Activated T-cell treated with anti-CD3 and anti-CD28 coated beads for 4 hours (primary cell): ENCODE data around the gene EFS.
"Not testable (repeated sequence)": the region's sequence is repeated elsewhere in the genome, so short reads cannot be mapped to it uniquely, and the experiment has no call there.

ENCODE experiments used
- DNase-seq: peaks from one replicate; pipeline ENCODE4 v3.0.0-alpha.2; 2020

The EFS gene

DNA sequence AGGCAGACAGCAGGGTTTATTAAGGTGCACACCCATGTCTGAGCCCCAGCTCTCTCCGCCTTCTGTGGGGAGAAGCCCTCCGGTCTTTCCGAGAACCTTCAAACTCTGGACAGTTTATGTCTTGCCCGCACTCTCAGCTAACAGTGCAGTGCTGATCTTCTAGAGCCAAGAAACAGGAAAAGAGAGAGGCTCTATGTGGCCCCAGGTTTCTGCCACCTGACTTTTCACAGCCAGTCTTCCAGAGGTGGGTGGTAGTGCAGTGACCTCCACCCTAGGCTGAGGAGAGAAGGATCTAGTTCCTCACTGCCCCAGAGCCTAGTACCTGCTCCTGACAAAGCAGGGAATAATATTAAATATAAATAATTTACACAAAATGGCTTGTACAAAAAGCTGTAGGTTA is 8.3 kb downstream of the EFS start:
- no peak for DNase-seq

DNA sequence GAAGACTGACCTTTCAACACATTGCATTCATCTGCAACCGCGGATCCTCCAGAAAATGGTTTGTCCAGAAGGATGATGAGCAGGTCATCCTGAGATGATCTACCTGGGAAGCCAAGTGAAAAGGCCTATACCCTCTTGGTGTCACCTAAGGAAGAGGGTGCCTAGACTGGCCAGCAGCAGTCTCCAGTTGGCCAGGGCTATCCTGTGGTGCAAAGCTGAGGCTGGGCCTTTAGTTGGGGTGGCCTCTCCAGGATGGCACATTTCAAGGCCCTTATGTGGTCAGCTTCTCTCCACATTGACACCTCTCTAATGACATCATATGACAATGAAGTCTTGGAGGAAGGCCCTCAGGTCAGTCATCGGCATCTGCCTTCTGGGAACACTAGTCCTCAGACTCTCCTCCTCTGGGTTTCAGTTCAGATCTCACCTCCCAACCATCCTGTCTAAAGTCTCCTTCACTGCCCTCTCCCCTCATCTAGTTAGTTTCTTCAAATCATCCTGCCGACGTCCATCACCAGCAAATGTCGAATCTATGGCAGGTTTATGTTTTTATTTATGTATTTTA is 9.0 kb downstream of the EFS start:
- no peak for DNase-seq

DNA sequence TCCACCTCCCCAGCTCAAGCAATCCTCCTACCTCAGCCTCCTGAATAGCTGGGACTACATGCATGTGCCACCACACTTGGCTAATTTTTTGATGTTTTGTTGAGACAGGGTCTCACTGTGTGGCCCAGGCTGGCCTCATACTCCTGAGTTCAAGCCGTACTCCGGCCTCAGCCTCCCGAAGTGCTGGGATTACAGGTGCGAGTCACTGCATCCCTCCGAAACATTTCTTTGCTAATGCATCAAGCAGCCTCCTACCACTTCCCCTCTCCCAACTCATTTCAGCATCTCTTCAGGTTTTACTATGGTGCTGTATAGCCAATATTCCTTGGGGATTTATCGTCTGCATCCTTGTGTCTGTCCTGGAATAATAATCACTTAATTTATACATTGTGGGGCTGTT is 10.0 kb downstream of the EFS start:
- DNase-seq: no peak

DNA sequence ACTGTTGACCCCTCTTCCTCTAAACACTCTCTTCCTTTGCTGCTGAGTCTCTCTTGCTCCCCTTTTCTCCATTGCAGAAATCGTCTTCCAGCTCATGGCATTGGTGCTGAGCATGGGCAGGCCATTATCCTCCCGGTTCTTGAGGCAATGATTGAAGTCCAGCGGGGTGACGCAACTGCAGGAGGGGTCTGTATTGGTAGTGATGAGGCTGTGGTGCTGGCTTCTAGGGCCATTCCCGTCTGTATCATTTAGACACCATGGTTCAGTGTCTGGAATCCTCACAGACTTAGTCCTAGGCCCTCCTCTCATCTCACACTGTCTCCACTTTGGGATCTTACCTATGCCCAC is 11.6 kb downstream of the EFS start:
- DNase-seq: no peak

DNA sequence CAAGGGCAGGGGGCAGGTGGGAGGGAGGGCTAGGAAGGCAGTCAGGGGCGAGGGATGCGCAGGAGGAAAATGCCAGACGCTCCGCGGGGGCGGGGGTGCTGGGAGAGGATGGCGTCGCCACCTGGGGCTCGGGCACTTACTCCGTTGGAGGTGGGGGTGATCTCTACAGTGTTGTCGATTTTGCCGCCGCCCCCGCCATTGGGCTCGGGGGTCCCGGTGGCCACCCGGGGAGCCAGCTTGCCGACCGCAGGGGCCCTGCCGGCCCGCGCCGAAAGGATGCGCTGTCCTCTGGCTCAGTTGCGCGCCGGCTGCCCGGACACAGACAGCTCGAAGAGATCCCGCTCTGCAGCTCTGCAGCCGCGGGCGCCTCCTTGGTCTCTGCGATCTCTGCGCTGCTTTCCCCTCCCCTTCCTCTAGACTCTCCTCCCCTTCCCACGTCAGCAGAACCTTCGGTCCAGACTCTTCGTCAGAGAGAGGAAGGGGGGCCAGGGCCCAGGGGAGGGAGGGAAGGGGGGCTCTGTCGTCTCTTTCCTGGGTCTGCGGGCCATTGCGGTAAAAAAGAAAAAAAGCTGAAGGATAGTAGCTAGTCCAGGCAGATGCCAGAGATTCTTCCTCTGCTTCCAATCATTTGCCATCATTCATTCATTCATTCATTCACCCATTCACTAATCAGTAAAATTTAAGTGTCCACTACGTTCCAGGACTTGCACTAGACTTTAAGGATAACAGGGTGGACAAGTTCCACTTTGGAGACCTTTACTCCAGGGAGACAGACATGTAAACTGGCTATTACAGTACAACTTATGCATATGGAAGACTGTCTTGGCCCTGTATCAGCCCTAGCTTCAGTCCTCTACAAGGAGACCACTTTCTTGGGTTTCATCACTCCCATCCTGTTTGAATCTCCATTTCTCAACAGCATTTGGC is 12.2 kb downstream of the EFS start, which contains the start of gene SLC22A17:
Gene SLC22A17, minus strand, starts transcription at position 382 of the 927 bp plus-strand sequence.
- DNase-seq: peak; percentile 40

DNA sequence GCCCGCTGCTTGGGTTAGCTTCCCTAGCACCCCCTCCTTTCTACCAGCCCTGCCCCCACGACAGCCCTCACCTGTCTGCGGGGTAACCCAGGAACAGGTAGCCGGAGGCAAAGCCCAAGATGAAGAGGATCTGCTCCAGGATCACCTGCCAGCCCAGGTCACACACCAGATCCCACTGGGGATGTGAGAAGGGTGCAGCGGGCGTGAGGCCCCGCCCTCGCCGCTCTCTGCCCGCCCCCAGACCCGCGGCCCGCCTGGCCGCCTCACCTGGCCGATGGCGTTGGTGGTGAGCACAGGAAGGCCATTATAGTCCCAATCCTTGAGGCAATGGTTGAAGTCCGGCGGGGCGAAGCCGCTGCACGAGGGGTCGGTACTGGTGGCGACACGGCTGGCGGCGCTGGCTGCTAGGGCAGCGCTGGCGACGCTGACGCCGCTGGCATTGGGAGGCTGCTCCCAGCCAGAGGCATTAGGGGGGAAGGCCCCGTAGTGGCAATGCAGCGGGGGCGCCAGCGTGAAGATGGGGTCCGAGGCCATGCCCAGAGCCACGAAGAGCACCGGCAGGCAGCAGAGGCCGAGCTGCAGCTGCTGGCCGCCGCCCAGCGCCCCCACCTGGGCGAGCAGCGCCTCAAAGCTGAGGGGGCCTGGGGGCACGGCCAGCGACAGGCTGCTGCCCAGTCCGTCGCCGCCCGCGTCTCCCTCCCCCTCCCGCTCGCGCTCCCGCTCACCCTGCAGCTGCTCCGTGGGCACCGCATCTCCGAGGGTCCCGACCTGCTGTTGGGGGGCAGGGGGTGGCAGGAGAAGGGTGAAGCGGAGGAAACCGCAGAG is 13.1 kb downstream of the EFS start:
- DNase-seq: no peak

DNA sequence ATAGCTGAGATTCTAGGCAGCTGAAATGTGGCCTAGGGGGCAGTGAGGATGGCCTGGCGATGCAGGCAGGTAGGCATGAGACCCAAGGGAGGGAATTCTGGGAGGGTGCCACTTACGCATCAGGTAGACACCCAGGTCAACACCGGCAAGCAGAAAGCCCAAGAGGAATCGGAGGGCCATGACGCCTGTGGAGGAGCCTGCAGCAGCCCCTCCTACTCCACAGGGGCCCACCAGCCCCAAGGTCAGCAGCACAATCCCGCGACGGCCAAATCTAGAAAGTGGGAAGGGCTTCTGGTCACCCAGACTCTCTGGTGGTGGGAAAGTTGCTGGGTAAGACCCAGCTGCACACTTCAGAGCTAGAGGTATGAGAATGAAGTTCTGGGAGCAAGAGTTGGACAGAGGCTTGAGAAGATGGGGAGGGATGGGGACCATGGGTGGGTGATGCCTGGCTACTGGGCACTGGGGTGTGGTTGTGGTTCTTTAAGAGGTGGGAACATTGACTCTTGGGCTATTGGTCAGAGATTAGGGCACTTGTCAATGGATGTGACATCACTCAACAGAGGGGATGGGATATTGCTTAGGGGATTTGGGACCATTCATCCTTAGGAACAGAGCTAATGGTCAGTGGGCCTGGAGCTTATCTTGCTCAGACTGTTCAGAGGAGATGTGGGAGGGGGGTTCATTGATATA is 15.7 kb downstream of the EFS start:
- DNase-seq: no peak

DNA sequence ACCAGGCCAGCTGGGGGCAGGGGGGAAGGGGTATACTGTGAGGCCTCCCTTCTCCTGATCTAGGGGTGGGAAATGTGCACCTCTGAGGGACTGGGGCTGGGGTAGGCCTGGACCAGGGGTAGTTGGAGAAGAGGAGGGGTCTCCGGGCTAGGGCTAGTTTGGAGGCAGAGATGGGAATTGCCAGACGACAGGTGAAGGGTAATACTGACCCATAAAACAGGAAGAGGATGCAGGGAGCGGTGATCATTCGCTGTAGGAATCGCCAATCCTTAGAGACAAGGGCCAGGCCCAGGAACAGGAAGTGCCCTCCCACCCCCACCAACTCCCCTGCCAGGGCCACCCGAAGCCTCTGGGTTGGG is 16.7 kb downstream of the EFS start:
- DNase-seq: no peak

DNA sequence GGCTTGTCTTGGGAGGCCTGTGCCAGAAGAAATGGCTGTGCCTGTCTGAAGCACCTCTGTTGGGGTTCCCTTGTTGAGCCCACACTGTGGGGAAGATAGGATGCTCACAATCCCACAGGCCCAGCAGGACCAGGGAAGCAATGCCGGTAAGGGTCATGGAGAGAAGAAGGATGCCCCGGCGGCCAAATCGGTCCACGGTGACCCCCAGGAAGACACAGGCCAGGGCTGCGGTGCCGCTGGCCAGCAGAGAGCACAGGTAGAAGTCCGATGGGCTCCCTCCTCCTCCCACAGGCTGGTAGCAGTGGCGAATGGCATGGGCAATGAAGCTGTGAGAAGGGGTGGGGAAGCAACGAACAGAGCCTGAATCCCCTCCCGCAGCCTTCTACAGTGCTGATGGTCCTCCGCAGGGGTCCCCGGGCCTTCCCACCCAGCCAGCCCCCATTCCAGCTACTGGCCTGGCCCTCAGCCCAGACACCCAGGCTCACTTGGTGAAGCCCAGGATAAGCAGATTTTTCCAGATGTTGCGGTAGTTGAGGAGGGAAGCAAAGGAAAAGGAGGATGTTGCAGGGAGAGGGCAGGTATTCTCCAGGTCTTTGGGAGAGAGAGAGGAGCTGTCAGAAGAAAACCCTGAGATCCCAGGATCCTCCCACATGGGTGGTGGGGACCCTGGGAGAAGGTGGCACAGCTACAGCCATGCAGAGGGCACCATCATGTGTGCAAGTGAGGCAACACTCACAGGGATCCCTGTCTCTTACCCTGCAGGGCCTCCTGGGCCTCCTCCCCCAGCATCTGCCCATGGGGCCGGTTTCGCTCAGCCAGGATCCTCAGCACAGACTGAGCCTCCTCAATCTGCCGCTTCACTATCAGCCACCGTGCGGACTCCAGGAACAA is 17.3 kb downstream of the EFS start:
- no peak for DNase-seq

DNA sequence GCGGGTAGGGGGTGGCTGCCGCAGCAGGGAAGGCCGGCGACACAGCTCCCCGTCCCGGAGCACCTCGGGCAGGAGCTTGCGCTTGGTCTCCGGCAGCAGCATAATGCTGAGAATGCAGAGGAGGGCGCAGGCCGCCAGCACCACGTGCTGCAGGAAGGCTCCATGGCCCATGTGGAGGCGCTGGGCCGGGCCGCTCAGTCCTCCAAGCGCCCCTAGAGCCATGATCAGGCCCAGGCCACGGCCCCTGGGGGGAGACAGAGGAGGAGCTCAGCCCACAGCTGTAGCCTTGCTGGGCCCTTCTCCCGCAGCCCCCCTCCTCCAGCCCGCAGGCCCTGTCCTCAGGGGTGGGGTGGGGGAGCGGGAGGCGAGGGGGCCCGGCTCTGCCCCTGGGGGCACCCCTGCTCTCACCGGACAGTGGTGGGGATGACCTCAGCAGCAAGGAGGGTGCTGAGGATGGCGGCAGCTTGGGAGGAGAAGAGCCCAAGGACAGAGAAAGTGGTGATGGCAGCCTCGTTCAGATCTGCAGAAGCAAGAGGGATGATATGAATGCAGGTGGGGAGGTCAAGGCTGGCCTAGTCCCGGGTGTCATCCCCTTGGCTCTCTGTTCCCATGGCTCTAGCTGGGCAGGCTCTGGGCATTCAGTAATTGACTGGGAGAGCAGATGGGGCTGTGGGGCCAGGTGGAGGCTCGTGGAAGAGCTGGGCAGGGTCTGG is 18.1 kb downstream of the EFS start:
- no peak for DNase-seq

DNA sequence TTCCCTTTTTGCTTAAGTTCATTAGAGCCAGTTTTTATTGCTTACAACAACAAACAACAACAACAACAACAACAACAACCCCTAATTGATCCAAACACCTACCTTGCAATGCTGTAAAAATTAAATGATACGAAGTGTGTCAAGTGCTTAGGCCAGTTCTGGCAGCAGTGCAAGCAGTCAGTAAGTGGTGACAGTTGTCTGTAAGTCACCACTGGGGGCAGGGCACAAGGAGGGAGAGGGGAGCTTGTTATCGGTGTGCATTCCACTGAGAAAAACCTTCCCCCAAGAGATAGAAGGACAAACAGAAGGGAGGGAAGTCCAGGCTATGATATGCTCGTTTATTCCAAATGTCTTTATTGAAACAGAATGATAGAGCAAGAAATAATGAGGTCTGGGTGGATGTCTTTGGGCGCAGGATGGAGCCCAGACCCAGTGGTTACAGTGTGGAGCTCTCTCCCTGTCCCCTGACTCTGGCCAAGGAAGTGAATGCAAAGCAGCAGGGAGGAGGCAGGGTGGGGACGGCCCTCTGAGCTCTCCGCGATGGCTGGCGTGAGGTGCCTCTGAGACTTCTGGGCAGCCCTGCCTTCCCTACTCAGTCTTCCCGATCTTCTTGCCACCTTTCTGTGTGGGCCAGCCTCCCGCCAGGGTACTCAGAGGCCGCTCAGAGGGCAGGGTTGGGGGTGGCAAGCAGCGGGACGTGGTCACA is 18.8 kb downstream of the EFS start:
- no peak for DNase-seq

DNA sequence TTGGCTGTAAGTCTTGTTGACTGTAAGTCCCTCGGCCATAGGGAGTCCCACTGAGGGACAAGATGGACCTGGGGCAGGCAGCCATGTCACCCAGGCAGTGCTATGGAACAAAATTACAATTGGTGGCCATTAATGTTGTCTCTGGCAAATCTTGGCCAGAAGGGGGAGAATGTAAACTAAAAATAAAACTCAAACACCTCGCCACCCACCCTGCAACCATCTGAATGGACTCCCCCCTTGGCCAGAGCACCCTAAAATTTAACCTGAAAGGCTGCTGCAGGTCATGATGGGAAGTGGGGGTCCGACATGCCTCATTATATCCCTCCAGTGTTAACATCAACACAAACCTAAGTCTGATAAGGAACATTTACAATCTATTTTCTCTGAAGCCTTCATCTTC is 20.5 kb downstream of the EFS start:
- no peak for DNase-seq

DNA sequence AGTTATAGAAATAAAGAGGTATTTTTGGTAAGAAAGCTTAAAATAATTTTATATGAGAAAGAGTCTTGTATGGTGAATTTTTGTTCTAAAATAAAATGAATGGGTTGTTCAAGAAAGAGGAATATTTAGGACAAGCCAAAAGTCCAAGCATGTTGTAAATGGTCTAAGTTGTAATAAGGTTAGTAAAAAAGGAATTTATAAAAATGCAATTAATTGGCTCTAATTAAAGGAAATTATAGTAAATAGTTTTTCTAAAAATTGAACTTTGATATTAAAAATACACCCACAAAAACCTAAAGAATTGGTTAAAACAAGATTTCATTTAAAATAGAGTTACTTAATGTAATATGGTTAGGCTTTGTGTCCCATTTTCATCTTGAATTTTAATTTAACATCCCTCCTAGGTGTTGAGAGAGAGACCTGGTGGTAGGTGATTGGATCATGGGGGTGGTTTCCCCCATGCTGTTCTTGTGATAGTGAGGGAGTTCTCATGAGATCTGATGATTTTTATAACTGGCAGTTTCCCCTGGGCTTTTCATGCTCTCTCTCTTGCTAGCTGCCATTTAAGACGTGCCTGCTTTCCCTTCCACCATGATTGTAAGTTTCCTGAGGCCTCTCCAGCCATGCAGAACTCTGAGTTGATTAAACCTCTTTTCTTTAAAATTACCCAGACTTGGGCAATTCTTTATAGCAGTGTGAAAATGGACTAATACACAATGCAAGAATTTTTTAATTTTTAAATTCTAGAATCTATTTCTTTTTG is 25.3 kb downstream of the EFS start:
- no peak for DNase-seq

DNA sequence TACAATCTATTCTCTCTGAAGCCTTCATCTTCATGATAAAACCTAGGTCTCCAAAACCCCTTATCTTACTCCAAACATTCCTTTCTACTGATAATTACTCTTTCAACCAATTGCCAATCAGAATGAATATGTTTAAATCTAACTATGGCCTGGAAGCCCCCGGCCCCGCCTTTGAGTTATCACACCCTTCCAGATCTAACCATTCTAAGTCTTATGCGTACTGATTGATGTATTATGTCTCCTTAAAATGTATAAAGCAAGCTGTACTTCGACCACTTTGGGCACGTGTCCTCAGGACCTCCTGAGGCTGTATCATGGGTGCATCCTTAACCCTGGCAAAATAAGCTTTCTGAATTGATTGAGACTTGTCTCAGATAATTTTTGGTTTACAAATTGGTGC is 29.3 kb downstream of the EFS start:
- no peak for DNase-seq

DNA sequence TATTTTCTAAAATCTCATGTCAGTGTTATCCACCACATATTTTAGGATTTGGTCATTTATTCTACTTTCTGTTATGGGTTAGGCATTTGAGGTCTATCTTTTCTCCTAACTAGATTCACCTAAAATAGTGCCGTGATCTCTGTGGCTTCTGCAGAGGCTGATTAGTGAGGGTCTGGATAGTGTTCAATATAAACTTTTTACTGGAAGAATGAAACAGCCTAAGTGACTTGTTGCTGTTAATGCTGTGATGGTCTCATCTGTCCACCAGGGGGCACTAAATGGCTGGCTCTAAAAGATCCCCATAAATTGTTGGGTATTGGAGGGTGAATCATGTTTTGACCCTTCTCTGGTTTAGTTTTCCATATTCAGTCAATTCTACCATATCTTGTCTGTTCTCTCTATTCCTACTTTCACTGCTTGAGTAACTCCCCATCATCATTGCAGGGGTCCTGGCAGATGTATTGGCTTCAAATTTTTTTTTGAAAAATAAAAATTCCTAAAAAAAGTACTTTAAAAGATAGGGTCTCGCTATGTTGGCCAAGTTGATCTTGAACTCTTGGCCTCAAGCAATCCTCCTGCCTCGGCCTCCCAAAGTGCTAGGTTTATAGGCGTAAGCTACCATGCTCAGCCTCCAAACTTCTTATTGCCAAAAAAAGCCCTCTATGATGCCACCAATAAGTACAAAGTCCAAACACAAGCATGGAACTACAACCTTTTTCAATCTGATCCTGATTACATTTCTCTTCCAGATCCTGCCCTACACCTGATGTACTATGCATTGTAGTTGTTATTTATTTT is 36.8 kb downstream of the EFS start:
- peak; percentile 65 for DNase-seq

DNA sequence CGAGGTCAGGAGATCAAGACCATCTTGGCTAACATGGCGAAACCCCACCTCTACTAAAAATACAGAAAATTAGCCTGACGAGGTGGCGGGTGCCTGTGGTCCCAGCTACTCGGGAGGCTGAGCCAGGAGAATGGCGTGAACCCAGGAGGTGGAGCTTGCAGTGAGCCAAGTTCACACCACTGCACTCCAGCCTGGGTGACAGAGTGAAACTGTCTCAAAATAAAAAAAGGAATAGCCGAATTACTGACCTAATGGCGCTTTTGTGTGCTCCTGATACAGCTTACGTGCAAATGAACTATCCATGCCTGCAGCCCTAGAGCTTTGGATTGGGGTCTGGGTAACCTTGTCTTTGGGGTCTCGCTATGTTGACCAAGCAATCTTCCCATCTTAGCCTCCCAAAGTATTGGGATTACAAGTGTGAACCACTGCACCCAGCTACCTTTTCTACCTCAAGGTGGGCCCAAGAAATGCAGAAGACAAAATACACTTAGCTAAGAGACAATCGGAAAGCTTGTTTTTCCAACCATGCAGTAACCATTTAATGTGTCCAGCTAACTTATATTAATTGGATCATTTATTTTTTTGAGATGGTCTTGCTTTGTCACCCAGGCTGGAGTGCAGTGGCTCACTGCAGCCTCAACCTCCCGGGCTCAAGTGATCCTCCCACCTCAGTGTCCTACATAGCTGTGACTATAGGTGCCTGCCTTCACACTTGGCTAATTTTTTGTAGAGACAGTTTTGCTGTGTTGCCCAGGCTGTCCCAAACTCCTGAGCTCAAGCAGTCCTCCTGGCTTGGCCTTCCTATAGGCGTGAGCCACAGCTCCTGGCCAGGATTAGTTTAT is 38.3 kb downstream of the EFS start:
- no peak for DNase-seq

DNA sequence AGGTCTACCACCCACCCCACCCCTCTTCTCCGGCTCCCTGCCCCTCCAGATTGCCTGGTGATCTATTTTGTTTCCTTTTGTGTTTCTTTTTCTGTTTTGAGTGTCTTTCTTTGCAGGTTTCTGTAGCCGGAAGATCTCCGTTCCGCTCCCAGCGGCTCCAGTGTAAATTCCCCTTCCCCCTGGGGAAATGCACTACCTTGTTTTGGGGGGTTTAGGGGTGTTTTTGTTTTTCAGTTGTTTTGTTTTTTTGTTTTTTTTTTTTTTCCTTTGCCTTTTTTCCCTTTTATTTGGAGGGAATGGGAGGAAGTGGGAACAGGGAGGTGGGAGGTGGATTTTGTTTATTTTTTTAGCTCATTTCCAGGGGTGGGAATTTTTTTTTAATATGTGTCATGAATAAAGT is 39.2 kb downstream of the EFS start:
- DNase-seq: not testable (repeated sequence)

DNA sequence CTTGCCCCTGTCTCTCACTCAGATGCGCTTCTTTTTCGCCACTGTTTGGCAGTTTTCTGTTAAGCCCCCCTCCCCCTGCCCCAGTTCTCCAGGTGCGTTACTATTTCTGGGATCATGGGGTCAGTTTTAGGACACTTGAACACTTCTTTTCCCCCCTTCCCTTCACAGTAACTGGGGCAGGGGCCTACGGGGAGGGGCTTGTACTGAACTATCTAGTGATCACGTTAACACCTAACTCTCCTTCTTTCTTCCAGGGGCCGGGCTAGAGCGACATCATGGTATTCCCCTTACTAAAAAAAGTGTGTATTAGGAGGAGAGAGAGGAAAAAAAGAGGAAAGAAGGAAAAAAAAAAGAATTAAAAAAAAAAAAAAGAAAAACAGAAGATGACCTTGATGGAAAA is 40.0 kb downstream of the EFS start:
- no peak for DNase-seq
